ENCODE results near the gene LGR6.

GRCh38 chr1:202349206-202349928, 155.8 kb downstream of the LGR6 start:
- TF ChIP-seq CTCF (conservative IDR thresholded peaks at IDR 0.05; ENCODE audit: low read depth, low read length) = no peak
- TF ChIP-seq POLR2A (IDR thresholded peaks at IDR 0.05; ENCODE audit: low read depth, low read length) = no peak
- TF ChIP-seq ELK1 (IDR thresholded peaks at IDR 0.05; ENCODE audit: borderline replicate concordance, low read depth, low read length) = no peak
- no peak for TF ChIP-seq SMC3 (IDR thresholded peaks at IDR 0.05; ENCODE audit: low read depth, low read length)
- no peak for TF ChIP-seq USF2 (IDR thresholded peaks at IDR 0.05; ENCODE audit: low read depth, low read length)
- TF ChIP-seq CEBPB (IDR thresholded peaks at IDR 0.05; ENCODE audit: low read depth, low read length) = no peak
